Activated T-cell treated with anti-CD3 and anti-CD28 coated beads for 24 hours (primary cell): Measurements from ENCODE around the gene IMPDH1.
A peak's percentile ranks its signal among the peaks of the same experiment; 100 is the strongest.

Experiments used
- DNase-seq: peaks from one replicate; pipeline ENCODE4 v3.0.0-alpha.2; 2020; ENCODE audit warnings: low read depth

Gene IMPDH1

DNA sequence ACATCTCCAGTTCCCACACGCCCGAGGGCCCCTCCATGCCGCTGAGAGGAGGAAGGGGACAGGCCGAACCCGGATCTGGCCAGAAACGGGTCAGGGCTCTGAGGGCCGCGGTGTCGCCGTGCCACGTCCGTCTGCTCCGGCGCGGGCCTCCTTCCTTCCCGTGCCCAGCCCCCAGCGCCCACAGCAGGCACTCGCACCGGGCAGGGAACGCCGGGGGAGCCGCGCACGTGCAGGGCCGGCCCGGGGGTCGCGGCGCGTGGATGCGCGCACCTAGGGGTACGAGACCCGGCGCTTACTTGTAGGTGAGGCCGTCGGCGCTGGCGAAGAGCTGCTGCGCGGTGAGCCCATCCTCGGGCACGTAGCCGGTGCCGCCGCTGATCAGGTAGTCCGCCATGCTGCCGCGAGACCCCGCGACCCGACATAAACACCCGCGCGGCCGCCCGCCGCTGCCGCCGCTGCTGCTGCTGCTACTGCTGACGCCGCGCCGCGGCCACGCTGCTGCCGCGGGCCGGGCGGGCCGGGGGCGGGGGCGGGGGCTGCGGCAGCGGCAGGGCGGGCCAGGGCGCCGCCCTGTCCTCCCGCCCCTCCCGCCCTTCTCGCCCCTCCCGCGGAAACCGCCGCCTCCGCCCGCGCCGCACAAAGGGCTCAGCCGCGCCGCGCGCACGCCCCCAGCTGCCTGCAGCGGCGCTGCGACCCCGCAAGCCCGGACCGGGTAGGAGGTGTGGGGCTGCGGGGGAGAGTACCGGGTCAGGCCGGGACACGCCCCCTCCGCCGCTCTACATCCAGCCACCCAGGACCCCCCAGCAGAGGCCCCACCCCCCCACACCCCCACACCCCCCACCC, 4.1 kb downstream of the IMPDH1 start:
- DNase-seq = peak; percentile 28

DNA sequence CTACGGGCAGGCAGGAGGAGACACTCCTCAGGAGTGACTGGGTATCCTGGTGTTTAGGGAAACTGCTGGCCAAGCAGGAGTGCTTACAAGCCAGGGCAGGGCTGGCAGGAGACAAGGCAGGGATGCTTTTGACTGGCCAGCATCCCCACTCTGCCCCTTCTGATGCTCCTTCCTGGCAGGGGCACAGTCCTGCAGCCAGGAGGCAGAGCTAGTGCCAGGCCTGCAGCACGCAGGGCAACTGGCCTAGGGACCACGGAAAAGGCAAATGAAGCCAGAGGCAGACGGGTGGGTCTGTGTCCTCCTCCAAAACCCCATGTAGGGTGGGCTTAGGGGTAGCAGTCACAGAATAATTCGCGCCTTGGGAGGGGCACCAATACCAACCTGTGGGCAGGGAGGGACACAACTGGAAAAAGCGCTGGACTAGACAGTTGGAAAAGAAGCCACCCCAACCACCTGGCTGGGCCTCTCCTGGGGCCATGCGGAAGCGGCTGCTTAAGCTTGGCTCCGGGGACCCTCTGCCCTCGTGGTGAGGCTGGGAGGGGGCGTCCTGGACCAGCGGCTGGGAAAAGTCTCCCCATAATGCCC, 4.8 kb downstream of the IMPDH1 start:
- no peak for DNase-seq

DNA sequence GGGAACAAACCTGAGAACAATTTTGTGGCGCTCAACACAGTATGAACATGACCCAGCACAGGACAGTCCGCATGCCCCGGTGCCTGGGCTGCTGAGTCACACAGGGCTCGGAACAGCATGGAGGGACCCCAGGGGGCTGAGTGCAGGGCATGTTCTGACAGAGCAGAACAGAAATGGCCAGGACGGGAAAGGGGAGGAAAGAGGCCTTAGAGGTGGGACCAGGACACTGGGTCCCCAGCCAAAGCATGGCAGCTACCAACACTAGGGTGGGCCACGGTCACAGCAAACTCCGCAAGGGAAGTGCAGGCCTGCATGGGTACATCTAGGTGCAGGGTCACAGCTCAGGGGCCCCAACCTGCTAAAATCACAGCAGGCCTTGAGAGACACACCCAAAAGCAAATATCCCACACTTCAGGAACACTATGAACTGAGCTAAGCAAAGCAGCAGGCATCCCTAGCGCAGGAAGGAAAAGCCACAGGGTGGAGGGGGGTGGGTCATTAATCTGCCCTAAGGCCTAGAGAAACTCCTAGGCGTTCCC, 5.6 kb downstream of the IMPDH1 start:
- no peak for DNase-seq

DNA sequence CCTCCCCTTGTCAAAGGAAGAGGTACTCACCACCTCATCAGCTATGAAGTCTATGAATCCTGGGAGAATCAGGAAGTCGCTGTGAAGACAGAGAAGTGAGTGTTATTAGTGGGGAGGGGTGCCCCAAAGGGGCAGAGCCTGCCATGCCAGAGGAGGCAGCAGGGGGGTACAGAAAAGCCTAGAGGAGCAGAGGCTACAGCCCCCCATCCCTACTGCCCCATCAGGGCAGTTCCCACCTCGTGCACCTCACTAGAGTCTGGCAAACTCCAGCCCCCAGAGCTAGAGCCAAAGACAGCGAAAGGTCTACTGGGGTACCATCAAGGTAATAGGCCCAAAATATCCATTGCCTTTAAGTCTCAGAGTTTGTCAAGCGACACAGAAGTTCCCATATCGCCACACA, 6.1 kb downstream of the IMPDH1 start:
- no peak for DNase-seq

DNA sequence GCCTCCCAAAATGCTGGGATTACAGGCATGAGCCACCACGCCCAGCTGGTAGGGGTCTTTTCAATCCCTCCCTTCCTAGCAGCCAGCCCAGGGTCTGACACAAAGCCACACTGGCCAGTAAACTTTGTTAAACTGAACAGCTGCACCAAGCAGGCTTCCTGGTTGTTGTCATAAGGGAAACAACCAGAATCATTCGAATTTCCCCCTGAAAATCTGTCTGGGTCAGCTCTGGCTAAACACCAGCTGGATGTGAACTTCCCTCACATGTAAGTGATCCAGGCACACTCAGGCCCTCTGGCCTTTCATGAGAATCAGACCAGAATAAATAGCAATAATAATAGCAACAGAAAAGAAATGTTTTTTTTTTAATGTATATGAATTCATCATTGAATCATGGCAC, 7.4 kb downstream of the IMPDH1 start:
- DNase-seq = no peak

DNA sequence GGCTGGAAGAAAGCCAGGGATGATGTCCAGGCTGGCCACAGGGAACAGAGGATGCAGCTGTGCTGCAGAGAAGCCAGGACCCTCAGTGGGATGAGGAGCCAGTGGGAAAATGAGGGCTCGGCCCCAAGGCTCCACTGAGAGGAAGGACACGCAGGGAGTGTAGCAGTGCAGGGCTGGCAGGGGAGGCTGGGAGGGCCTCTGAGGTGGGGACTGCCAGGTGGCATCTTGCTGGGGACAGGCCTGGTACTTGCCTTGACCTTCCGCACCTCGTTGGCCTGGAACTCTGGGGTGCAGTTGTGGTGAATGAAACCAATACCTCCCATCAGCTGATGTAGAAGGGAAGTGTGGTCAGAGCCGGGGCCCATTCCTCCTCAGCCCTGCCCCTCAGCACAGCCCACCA, 9.2 kb downstream of the IMPDH1 start:
- DNase-seq = no peak

DNA sequence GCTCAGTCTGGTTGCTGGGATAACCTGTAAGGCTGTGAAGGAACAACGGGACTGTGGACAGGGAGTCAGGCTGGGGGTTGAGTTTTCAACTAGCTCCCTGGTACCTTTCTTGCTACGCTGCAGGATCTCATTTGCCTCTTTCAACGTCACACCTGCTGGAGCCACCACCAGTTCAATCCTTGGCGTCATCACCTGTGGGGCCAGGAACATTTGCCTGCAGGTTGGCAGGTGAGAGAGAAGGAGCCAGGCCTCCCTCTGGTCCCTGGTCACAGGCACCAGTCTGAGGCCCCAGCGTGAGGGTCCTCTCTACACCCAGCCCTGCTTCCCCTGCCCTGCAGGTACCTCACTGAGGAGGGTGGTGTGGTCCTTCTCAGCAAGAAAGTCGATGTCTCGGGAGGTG, 9.8 kb downstream of the IMPDH1 start:
- DNase-seq = no peak

DNA sequence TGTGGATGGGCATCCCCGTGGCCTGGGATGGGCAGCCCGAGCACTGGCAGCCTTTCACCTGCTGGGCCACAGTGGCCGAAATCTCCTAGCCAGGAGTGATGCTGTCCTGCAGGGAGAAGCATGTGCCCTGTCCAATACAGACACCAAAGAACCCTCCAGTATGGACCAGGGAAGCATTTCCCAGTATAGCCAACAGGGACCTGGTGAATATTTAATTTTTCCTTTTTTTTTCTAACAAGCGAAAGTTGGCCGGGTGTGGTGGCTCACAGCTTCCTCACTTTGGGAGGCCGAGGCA, 11.0 kb downstream of the IMPDH1 start:
- DNase-seq = no peak

DNA sequence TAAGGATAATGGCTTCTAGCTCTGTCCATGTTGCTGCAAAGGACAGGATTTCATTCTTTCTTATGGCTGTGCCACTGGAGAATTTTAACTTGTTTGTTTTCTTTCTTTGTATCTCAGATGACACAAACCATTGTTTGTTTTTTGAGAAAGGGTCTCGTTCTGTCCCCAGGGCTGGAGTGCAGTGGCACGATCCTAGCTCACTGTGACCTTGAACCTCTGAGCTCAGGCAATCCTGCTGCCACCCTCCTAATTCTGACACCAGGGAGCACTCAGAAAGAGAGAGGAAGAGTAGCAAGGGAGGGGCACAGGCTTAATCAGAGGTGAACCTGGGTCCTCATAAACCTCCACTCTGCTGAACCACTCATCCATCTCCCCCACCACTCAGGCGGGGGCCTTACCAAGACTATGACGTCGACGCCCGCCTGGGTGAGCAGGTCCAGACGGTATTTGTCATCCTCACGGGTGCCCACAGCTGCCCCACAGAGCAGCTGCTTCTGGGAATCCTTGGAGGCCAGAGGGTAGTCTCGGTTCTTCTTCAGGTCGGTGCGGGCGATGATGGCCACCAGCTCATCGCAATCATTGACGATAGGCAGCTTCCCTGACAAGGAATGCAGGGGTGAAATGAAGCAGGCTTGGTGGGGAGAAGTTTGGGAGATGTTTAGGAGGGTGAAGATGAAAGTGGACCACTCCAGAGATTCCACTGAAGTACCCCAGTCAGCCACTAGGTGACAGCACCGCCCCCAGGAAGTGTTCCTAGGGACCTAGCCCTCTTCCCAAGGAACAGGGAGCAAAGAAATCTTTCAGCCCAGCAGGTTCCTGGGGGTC, 11.6 kb downstream of the IMPDH1 start:
- DNase-seq = no peak

DNA sequence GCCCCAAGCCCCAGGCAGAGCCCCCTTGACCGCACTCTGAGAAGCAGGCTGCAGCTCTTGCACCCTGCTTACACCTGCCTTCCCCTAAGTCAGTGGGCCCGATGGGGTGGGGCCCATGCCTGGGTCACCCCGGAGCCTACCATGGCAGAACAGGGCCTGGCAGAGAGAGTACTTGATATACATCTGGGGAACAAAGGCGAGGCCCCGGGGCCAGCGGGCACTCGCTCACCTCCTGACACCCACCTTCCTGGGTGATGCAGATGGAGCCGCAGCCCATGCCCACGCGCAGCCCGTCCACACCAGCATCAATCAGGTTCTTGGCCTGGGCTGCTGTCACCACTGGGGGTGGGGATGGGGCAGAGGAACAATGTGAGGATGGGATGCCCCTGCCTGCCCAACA, 13.4 kb downstream of the IMPDH1 start:
- DNase-seq = no peak

DNA sequence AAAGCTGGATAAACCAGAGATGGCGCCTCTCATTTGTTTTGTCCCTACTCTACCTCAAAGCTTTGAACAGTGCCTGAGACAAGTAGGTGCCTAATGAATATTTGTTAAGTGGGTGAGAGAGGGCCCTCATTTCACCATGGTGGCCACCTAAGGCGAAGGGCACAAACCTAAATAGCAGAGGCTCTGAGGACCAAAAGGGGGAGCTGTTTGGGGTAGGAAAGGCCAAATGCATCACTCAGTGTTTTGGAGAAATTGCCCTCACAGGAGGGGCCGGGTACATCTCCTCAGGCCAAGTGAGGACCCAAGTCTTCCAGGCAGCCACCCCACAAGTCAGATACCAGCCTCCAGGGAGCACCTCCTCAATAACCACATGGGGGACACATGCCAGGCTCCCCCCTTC, 14.0 kb downstream of the IMPDH1 start:
- DNase-seq = no peak

DNA sequence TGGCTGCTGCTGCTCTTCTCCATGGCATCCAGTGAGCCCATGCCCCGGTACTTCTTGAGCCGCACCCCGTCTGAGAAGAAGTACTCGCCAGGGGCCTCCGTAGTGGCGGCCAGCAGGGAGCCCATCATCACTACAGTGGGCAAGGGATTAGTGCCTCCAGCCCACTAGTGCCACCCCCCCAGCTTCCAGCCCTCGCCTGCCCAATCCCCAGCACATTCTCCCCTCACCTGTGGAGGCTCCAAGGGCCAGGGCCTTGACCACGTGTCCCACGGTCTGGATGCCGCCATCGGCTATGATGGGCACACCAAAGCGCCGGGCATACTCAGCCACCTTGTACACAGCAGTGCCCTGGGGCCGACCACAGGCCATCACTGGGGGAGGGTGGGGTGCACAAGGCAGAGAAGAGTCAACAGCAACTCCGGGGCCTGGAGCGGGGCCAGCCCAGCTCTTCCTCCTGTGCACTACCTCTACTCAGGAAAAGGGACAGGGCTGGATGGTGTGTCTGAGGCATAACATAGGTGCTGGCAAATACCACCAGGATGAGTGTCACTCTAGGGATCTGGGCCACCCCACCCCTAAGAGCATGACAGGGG, 14.8 kb downstream of the IMPDH1 start:
- no peak for DNase-seq

DNA sequence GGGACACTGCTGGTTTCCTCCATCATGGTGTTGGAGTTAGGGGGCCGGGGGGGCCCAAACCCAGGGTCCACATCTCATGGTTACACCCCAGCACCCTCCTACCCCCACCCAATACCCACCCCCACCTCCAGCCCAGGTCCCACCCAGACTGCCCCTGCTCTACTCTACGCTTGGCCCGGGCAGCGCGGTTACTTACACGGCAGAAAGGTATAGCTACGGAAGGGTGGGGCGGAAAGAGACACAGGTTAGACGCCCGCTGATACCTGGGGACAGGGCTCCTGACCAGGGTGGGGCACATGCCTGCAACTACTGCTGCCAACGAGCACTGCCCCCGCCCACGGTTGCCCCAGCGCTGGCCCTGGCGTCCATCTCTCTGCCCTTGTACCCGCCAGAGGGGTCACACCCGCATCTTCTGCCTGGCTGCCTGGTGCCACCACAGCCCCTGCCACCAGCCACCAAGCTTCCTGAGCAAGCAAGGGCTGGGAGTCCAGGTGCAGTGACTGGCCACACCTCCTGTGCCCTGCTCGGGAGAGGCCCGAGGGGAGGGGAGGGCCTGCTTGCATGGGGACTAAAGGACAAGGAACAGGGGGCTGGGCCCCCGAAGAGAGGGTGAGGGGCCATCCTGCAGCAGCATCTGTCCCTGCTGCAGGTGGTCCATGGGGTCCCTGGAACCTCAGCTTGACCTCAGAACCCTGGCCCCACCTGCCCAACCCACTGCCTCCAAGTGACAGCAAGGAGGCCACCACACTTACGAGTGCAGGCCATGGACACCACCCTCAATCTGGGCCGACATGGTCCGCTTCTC, 16.1 kb downstream of the IMPDH1 start:
- no peak for DNase-seq

DNA sequence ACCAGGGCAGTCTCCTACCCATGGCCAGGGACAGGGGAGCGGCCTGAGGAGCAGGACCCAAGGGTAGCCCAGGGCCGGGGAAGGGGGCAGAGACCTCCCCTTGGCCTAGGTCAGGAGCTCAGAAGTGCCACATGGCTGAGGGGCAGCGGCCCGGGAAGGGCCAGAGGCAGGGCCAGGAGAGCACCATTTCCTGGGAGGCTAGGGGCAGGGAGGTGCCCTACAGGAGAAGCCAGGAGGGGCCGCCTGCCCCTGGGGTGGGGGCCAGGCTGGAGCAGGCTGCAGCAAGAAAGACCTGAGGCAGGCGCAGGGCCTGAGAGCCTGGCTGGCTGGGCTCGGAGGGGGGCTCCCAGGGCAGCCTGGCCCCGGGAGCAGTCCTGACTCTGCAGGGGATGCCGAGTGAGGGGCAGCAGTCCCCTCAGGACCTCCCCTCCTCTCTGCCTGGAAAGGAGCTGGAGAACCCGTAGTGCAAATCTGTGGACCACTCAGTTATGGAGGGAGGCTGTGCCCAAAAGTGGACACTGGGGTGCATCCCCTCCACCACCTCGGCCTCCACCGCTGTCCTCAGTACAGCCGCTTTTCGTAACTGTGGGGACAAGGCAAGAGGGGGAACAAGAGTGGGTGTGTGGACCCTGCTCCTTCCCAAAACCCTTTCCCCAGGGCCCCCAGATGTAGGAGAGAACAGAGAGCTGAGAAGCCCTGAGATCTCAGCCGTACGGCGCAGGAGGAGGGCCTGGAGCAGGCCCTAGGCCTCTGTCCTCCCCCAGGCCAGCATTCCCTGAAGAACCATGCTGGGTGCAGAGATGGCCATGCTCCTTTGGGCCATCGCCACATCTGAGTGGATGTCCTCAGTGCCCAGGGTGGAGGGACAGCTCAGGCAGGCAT, 17.1 kb downstream of the IMPDH1 start:
- no peak for DNase-seq

DNA sequence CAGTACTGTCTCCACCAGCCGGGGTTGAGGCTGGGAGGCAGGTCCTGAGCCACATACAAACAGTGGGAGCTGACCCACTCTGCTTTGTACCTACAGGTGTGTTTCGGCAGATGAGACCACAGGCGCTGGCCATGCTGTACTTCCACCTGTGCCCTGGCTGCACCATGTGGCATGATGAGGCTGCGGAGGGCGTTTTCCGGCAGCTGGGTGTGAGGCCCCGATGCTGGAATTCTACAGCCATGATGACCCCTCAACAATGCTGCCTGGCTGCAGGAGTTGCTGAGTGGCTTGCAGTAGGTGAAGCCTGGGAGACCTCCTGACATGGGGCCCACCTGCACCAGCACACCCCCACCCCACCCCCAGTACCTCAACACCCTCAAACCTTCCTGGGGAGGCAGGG, 18.0 kb downstream of the IMPDH1 start:
- no peak for DNase-seq

DNA sequence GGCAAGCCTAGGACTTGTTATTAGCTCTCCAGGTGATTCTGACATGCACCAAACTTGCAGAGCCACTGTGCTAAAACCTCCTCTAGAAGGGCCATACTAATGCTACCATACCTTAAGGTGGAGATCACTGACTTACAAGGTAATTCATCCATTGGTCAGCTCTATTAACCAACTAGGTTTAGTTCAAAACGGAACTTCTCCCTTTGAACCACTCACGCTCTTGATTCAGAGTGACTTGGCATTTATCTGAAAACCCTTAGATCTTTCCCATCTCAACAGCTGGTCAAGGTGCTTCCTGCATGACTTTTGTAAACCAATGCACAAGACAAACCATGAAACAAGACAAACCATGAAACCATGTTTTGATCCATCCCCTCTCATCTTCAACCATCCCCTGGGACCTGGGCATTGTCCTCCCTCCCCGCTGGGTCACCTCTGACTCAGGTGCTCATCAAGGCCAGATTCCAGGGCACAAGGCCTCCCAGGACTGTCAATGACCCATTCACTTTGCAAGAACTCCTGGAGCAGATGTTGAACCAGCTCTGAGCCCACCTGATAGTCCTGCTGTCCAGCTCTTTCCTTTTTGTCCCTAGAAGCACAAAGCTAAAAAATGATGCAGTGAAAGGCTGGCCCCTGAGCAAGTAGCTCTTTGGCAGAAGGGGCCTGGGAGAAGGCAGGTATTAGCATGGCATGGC, 18.8 kb downstream of the IMPDH1 start:
- no peak for DNase-seq

DNA sequence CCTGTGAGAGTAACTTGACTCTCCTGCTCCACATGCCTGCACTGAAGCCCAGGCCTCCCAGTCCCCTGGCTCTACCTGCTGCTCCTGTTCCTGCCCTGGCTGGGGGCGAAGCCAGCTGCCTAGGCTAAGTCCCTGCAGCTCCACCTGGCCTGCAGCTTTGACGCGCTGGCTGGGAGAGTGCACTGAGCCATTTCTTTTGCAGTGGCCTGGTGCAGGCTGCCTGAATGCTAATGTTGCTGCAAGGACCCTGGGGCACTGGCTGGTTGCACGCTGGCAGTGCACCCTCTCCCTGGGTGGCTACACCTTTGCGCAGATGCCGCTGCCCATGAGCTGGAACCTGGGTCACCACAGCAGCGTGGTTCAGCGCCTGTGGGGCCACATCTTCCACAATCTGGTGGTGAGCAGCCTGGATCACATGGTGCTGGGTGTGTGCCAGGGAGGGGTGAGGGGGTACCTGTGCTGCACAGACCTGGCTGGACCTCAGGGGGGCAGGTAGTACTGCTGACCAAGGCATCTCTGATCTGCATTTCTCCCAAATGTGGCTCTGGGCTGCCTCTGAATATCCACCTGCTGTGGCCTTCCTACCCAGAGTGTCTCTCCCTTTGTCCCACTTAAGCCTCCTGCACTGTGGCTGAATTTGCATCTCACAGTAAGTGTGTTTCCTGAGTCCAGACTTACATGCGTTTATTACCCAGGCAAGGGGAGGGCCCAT, 20.0 kb downstream of the IMPDH1 start:
- no peak for DNase-seq

DNA sequence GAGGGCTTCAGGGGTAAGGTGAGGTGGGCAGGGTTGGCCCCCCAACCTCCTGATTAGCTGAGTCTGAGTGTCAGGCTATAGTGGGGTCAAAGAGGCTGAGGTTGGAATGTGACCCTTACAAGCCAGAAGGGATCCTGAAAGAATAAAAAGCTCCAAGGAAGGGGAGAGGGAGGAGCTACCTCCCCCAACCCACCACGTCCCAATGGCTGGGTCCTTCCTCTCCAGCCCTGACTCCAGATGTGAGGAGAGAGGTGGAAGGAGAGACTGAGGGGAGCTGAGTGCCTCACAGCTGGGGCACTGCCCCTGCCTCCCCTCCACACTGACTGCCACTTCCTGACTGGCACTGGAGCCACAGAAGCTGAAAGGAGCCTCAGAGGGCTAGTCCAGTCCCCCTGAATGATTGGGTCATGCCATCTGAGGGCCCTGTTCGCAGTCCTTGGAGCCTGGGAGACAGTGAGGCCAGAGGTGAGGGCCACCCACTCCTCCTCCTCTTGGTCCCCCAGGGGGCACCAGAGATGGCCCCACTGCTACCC, 20.6 kb downstream of the IMPDH1 start:
- DNase-seq = no peak

DNA sequence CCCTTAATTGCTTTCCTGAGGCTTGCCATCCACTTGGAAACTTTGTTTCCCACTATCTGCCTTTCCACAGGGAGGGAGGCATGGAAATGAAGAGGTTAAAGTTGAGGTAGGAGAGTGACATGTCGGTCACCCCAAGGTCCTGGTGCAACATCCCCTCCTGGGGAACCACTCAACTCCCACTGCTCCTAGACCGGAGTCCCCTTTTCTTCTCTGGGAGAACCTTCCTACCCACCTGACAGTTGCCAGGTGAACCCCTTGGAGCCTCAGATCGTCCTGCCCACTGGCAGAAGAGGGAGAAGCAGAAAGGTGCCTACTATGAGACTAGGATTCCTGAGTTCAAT, 21.7 kb downstream of the IMPDH1 start:
- no peak for DNase-seq
